Activated naive CD4-positive, alpha-beta T cell (primary cell): ENCODE measurements around the gene TBC1D32.
"Not testable (repeated sequence)": the region's sequence is repeated elsewhere in the genome, so short reads cannot be mapped to it uniquely, and the experiment has no call there.

Source experiments
- DNase-seq, 4 experiments: peaks; one replicate each; lab custom pipeline; 2025; lab: John Stamatoyannopoulos, UW

The TBC1D32 gene

GRCh38 chr6:121333196-121333595 is 1.1 kb downstream of the TBC1D32 start:
- DNase-seq = no peak

GRCh38 chr6:121330516-121330915 is 3.8 kb downstream of the TBC1D32 start:
- no peak for DNase-seq

DNA sequence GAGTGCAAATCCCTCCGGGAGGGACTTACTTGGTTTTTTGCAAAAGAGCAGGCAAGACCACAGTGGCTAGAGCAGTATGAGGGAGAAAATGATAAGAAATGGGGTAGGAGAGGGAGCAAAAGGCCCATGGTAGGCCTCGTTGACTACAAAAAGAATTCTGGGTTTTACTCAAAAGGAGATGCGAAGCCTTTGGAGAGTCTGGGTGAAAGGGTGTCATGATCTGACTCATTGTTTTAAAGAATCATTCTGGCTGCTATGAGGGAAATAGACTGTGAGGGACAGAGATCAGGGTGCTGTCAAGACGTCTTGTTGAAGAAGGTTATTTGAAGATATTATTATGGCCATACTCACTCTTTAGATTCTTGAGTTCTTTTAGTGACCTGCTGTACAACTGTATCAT is 13.0 kb downstream of the TBC1D32 start:
- DNase-seq = no peak

- DNase-seq = no peak
Measured at GRCh38 chr6:121319603-121320002, 14.7 kb downstream of the TBC1D32 start.

DNA sequence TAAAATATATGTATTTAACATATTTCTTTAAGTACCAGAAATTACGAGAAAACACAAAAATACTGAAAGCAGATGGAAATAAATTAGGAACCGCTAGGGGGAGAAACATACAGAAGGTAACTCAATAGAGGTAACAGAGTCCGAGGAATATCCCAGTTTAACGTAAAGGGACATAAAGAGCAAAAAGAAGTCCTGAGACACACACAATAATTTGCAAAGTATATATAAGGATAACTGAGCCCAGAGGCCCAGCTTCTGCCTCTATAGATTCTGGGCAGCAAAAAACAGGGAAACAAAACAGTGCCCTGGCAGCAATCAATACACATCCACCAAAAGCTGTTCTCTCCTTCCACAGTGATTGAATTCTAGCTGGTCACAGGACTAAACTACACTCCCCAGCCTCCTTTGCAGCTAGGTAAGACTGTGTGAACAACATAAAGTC is 15.1 kb downstream of the TBC1D32 start:
- DNase-seq = no peak

DNA sequence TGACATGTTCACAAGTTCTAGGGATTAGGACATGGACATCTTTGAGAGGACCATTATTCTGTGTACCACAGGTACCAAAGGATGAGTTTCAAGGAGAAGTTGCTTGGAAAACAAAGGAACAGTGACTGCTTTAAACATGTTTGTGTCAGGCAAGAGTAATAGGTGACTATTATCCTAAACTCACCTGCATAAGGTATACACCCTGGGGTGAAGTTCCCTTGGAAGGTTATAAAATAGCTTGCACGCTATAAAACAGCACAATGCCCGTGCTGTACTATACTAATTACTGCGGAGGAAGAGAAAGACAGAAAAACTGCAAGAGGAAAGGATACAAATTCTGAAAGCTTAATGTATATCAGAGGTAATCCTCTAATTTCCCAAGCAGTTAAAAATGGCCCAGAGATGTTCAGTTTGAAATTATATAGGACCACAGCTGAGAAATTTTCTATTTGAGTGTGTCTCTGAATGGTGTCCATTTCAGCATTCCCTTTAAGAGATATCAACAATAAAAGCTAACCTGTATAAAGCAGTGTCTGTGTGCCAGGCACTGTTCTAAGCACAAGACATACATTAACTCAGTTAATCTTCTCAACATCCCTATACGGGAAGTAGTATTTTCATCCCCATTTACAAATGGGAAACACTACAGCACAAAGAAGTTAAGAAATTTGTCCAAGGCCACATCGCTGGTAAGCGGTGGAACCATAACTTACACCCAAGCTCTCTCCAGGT is 19.7 kb downstream of the TBC1D32 start:
- no peak for DNase-seq

GRCh38 chr6:121311814-121312213 is 22.5 kb downstream of the TBC1D32 start:
- DNase-seq = not testable (repeated sequence)

- no peak for DNase-seq
Measured at GRCh38 chr6:121310495-121310894, 23.8 kb downstream of the TBC1D32 start.

GRCh38 chr6:121309768-121310469 is 24.4 kb downstream of the TBC1D32 start:
- DNase-seq = no peak

DNA sequence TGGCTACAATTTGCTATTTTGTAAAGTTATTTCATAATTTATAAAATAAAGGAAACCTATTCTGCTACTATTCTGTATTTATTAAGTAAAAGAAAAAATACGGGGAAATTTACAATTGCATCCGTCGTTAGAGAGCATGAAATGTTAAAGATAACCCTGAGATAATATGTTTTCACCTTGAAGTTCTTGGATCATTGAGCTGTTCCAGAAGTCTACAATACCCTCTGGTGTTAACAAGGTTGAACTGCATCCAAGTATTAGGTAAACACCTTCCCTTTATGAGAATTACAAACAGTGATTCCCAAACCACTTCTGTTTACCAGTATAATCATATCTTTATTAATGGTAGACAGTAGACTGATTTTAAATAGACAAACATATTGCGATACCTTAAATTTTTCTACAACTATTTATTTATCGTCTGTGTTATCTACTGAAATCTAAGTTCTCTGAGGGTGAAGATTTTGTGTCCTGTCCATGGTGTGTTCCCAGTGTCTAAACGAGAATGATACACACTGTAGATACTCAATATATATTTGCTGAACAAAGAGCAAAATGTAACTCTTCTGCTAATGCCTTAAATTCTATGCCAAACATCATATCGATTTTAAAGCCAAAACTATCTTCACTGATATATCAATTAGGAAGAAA is 28.2 kb downstream of the TBC1D32 start:
- no peak for DNase-seq

DNA sequence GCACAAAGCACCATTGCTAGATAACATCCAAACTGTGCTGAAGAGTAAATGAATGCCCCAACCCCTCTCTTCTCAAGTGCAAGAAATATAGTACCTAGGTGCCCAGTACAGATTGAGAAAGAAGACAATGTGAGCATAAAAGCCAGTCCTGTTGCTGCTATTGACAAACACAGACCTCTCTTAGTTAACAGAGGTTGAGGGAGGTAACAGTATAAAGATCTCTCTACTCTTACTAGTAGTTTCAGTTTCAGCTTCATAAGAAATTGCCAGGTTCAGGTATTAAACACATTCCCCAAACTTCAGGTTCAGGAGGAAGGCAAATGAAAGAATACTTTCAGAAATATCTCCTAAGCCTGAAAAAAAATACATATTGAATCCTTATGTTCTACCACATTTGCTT is 31.4 kb downstream of the TBC1D32 start:
- no peak for DNase-seq

GRCh38 chr6:121301156-121301555 is 33.1 kb downstream of the TBC1D32 start:
- not testable (repeated sequence) for DNase-seq

DNA sequence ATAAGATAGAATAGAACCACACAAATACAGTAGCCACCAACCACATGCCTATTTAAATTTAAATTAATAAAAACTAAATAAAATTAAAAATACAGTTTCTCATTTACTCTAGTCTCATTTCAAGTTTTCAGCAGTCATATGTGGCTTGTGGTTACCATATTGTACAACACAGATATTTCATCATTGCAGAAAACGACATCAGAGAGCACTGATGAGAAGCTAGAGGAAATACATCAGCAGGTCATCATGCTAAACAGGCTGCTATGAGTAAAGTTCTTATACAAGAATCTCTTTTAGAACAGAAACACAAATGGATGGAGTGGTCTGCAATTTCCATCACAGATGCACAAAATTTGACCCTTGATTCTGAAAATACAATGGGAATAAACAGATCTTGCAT is 36.6 kb downstream of the TBC1D32 start:
- DNase-seq = no peak

DNA sequence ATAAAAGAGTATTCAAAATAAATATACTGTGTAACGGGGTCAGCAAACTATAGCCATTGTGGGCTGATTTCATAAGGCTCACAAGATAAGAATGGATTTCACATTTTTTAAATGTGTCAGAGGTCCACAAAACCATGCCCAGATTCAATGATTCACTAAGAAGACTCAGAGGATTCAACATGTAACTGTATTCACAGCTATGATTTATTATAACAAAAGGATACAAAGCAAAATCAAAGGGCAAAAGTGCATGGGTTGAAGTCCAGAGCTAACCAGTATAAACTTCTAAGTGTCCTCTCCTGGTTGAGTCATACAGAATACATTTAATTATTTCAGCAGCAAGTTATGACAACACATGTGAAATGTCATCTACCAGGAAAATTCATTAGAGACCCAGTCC is 49.2 kb downstream of the TBC1D32 start:
- no peak for DNase-seq

GRCh38 chr6:121274666-121275295 is 59.5 kb downstream of the TBC1D32 start:
- DNase-seq = no peak

GRCh38 chr6:121263742-121264141 is 70.5 kb downstream of the TBC1D32 start:
- no peak for DNase-seq

GRCh38 chr6:121260651-121261102 is 73.6 kb downstream of the TBC1D32 start:
- DNase-seq = no peak

DNA sequence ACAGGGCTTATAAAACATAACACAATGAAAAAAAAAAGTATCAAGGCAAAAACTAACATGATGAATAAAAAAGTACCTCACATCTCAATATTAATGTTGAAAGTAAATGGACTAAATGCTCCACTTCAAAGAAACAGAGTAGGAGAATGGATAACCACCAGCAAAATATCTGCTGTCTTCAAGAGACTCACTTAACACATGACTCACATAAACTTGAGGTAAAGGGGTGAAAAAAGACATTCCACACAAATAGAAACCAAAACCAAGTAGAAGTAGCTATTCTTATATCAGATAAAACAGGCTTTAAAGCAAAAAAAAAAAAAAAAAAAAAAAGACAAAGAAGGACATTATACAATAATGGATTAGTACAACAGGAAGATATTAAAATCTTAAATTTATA is 86.9 kb downstream of the TBC1D32 start:
- no peak for DNase-seq

GRCh38 chr6:121242386-121242785 is 91.9 kb downstream of the TBC1D32 start:
- DNase-seq = no peak

DNA sequence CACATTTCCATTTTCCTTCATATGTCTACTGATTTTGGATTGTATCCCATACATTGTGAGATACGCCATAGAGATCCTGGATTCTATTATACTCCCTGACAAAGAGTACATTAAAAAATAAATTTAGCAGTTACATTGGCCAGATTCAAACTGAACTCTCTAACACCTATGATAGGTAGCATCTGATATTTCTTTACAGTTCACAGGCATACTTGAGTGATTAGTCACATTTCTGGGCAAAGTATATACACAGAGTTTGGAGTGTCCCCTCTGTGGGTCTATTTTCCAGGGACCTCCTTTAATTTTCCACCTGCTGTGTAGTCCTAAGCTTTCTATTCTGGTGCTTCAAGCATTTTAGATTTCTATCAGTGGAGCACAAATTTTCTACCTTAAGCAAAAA is 96.4 kb downstream of the TBC1D32 start:
- no peak for DNase-seq

DNA sequence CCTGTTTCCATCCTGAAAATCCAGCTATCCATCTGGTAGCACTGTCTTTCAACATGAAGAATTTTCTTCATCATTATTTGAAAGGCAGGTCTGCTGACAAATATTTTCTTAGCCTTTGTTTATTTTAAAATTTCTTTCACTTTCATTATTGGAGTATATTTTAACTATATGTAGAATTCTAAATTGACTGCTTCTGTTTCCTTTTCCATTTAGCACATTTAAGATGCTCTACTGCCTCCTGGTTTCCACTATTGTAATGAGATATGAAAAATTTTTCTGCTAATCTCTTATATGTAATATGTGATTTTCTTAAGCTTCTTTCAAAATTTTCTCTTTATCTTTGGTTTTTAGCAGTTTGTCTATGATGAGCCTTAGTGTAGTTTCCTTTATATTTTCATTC is 97.3 kb downstream of the TBC1D32 start:
- DNase-seq = no peak

DNA sequence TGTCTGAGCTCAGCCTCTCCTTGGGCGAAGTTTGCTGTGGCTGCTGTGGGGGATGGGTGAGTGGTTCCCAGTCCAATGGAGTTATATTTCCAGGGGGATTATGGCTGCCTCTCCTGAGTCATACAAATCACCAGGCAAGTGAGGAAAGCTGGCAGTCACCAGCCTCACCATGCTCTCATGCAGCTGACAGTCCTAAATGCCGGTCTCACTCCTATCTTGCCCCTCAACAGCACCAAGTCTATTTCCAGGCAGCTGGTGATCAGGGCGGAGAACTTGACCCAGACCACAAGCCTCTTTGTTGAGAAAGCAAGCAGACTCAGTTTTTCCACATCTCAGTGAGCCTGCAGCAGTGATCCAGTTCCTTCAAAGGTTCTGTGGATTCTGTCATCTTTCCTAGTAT is 98.9 kb downstream of the TBC1D32 start:
- no peak for DNase-seq

GRCh38 chr6:121223930-121224329 is 110.3 kb downstream of the TBC1D32 start:
- no peak for DNase-seq
